Chondrocyte (in vitro differentiated cells): ENCODE measurements around the gene BLCAP. TPM values are rescaled to one million over a fixed set of nuclear protein-coding genes. Genes with fewer than 3 reads are reported as not detected.
A peak's percentile ranks its signal among the peaks of the same experiment; 100 is the strongest.

ENCODE experiments used
- DNase-seq: peaks from one replicate; pipeline ENCODE4 v3.0.0; 2021; ENCODE audit warnings: mixed read lengths, low spot score
- H3K27ac Mint-ChIP-seq: one replicate; pipeline ENCODE4 v1.8.0; 2021; ENCODE audit warnings: mild to moderate bottlenecking, moderate library complexity, mixed read lengths; ENCODE audit not compliant: unreplicated experiment
- H3K27me3 Mint-ChIP-seq: 2 replicates; pipeline ENCODE4 v1.8.0; 2021; ENCODE audit warnings: low read depth, mixed read lengths
- H3K36me3 Mint-ChIP-seq: 2 replicates; pipeline ENCODE4 v1.8.0; 2021; ENCODE audit warnings: low read depth, mixed read lengths
- H3K4me1 Mint-ChIP-seq: 2 replicates; pipeline ENCODE4 v1.8.0; 2021; ENCODE audit warnings: low read depth, mild to moderate bottlenecking, mixed read lengths
- H3K4me3 Mint-ChIP-seq: one replicate; pipeline ENCODE4 v1.8.0; 2021; ENCODE audit warnings: mild to moderate bottlenecking, moderate library complexity, mixed read lengths; ENCODE audit not compliant: unreplicated experiment
- H3K9me3 Mint-ChIP-seq: 2 replicates; pipeline ENCODE4 v1.8.0; 2021; ENCODE audit warnings: low read depth, mixed read lengths
- total RNA-seq: library from RNA; stranded (reverse); gene quantifications from 3 replicates; pipeline ENCODE4 v1.2.1, GENCODE V29; 2021
- TF ChIP-seq, protein P1 (sequence below): fragments of 200-600 bp; sonication (generic); IDR thresholded peaks from 2 replicates; pipeline ENCODE4 v1.5.0; 2021; ENCODE audit warnings: antibody characterized with exemption, mild to moderate bottlenecking, moderate library complexity

Gene BLCAP
- total RNA-seq, 1 donor from 2014 or later = 56.6 TPM

DNA sequence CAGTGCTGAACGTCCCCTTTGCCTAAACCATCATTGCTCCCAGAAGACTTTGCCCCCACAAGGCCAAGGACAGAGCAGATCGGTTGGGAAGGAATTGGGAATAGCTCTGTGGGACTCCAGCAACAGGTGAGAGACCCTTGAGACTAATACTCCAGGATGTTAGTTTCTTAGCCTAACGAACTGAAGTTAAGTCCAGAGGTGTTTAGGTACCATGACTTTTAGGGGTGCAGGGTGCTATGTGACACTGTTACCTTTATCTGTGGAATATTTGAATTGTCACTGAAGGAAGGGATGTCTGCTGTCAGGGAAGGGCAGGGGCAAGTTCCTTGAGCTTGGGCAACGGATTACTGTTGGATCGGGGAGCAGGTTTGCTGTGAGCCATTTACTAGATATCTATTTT is 1.9 kb downstream of the BLCAP start:
- H3K27ac Mint-ChIP-seq = peak overlapping the region; percentile 100
- H3K9me3 Mint-ChIP-seq = no peaks in the 10 kb centered on the region
- peaks cover 56% of the 10 kb centered on the region for H3K4me1 Mint-ChIP-seq
- H3K4me3 Mint-ChIP-seq = peak overlapping the region; percentile 75
- H3K36me3 Mint-ChIP-seq = peaks cover 2% of the 10 kb centered on the region
- TF ChIP-seq, protein P1, sequence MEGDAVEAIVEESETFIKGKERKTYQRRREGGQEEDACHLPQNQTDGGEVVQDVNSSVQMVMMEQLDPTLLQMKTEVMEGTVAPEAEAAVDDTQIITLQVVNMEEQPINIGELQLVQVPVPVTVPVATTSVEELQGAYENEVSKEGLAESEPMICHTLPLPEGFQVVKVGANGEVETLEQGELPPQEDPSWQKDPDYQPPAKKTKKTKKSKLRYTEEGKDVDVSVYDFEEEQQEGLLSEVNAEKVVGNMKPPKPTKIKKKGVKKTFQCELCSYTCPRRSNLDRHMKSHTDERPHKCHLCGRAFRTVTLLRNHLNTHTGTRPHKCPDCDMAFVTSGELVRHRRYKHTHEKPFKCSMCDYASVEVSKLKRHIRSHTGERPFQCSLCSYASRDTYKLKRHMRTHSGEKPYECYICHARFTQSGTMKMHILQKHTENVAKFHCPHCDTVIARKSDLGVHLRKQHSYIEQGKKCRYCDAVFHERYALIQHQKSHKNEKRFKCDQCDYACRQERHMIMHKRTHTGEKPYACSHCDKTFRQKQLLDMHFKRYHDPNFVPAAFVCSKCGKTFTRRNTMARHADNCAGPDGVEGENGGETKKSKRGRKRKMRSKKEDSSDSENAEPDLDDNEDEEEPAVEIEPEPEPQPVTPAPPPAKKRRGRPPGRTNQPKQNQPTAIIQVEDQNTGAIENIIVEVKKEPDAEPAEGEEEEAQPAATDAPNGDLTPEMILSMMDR = no peak
- DNase-seq = no peak
- H3K27me3 Mint-ChIP-seq = no peaks in the 10 kb centered on the region

DNA sequence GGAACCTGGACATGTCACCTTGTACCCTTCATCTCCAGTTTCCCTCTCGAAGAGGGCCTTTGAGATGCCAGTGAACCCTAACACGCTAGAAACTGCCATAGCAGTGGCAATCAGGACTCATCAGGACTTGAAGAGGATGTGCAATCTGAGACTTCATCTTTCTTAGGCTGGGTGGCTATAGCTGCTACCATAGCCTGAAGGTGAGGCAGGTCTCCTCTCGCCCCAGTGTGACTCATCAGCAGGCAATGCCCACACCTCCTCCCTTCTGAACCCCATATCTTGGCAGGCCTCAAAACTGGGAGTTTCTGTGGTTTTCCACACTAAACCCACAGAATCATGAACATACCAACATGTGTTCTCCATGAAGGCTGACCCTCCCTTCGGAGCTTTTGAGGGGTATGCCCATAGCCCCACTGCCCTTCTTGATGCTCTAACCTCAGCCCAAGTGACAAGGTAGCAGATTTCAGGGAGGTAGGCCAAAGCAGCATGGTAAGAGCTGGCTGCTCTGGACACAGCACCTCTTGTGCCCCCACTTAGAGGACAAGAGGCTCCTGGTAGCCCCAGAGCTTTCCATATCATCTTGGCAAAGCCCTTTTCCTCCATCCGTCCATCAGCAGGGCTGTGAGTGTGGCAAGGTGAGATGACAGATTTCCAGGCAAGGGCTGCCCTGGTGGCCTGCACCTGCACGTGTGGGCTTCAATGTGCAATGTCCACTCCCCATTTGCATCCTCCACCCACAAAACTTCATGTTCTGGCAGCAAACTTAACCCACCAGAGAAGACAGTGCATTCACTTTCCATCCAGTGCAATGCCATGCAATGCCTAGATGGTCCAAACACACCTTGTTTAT is 2.6 kb downstream of the BLCAP start:
- DNase-seq = no peak
- Mint-ChIP-seq H3K9me3 (no peaks in the 10 kb centered on the region), H3K4me1 (peaks cover 62% of the 10 kb centered on the region), H3K36me3 (peaks cover 2% of the 10 kb centered on the region), H3K27me3 (no peaks in the 10 kb centered on the region), H3K4me3 (no peak overlapping the region), H3K27ac (no peak overlapping the region)
- TF ChIP-seq, protein P1 = no peak

DNA sequence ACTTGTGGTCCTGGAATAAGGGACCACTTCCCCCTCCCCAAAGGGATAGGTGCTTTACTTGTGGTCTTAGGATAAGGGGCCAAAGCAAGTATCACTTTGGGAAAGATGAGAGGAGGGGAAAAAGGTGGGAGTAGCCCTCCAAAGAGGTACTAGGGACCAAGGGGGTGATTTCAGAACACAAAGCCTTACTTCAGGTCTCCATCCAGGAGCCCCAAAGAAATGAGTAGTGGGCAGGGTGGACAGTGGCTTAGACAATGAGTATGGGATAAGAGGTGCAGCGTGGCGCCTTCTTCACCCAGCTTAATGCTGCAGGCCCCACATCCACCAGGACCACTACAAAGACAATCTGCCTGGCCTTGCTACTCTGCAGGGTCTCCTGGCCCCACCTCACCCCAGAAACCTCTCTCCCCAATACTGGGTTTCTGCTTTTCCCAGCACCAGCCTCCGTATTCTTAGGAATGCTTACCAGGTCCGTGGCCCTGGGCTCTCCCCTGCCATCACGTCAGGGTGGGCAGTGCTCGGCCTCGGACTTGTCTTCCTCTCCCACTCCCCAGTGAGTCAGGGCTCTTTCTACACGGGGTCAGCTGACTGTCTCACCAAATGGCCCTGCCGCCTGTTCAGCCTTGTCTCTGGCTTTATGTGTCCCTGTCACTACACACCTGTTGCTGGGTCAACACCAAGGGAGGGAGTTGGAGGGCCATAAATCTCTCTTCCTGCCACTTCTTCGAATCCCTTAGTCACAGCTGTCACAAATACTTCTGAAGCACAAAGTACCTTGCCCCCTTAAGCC is 3.6 kb downstream of the BLCAP start:
- TF ChIP-seq, protein P1 = no peak
- DNase-seq = no peak
- Mint-ChIP-seq H3K4me1 (peaks cover 72% of the 10 kb centered on the region), H3K4me3 (no peak overlapping the region), H3K27me3 (no peaks in the 10 kb centered on the region), H3K27ac (peak overlapping the region; percentile 22), H3K36me3 (peaks cover 2% of the 10 kb centered on the region), H3K9me3 (no peaks in the 10 kb centered on the region)

DNA sequence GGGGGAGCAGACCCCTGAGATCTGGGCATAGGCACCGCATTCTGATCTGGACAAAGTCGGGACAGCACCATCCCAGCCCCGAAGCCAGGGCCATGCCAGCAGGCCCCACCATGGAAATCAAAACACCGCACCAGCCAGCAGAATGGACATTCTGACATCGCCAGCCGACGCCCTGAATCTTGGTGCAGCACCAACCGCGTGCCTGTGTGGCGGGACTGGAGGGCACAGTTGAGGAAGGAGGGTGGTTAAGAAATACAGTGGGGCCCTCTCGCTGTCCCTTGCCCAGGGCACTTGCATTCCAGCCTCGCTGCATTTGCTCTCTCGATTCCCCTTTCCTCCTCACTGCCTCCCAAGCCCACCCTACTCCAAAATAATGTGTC is 4.7 kb downstream of the BLCAP start:
- Mint-ChIP-seq H3K9me3 (no peaks in the 10 kb centered on the region), H3K27me3 (no peaks in the 10 kb centered on the region), H3K4me3 (no peak overlapping the region), H3K36me3 (peaks cover 6% of the 10 kb centered on the region), H3K4me1 (peaks cover 77% of the 10 kb centered on the region), H3K27ac (no peak overlapping the region)
- TF ChIP-seq, protein P1 = no peak
- no peak for DNase-seq

DNA sequence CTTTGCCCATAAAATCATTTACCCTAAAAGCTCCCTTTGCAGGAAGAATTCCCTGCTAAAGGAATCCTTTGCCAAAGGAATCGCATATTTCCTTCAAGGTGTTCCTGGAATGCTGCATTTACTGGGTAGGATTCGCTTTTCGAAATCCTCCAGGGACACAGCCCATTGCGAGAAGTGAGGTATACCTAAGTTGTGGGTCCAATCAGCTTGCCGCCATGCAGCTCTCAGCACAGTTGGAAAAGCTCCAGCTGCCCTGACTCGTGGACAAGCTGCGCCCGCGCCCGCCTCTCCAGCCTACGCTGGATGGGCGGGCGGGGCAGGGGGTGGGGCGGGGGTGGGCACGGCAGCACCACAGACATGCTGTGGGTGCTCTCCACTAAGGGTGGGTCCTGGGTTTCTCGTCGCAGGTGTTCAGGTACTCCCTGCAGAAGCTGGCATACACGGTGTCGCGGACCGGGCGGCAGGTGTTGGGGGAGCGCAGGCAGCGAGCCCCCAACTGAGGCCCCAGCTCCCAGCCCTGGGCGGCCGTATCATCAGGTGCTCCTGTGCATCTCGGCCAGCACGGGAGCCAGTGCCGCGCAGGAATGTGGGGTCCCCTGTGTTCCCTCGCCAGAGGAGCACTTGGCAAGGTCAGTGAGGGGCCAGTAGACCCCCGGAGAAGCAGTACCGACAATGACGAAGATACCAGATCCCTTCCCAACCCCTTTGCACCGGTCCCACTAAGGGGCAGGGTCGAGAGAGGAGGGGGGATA is 5.2 kb downstream of the BLCAP start:
- TF ChIP-seq, protein P1 = no peak
- Mint-ChIP-seq H3K27ac (no peak overlapping the region), H3K4me3 (no peak overlapping the region), H3K9me3 (no peaks in the 10 kb centered on the region), H3K4me1 (peaks cover 80% of the 10 kb centered on the region), H3K36me3 (peaks cover 11% of the 10 kb centered on the region), H3K27me3 (no peaks in the 10 kb centered on the region)
- no peak for DNase-seq
